GM19240 (cell line): ENCODE results near the gene PAX8.

Source experiments
- DNase-seq: peaks from one replicate; pipeline ENCODE4 v3.0.0; 2011; ENCODE audit warnings: low spot score; ENCODE audit not compliant: insufficient read length

PAX8 gene

DNA sequence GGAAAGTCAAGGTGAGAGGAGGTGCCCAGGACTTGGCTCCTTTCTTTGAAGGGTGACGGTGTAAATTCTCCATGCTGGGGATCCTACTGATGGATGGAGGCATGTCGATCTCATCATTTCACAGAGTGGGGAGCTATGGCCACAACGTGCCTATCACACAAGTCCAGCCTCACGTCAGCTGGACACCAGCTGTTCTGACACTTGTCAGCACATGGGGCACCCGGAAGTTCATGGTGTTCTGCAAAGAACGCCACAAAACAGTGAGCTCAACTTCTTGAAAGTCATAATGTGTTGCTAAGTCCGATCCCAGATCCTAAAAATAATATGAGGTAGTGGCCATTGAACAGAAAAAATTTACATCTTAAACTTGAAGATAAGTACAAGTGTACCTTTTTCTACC lies 12.3 kb downstream of the PAX8 start:
- DNase-seq, result no peak

- no peak for DNase-seq
Observed at GRCh38 chr2:113264713-113265403, 13.9 kb downstream of the PAX8 start.

DNA sequence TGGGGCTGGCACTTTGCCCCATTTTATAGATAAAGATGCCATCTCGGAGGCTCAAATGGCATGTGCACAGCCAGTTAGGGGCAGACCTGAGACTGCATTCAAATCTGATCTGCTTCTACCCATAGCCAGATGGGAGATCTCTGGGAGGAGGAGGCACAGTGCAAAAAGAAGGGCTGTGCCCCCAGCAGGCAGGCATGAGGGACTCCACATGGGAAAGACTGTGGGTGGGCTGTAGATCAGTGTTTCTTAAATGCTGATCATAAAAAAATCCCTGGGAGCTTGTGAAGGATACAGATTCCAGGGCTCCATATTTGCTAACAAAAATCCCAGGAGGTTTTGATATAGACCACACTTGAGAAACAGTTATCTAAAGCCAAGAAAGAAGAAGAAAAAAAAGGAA lies 15.2 kb downstream of the PAX8 start:
- DNase-seq, result no peak

- DNase-seq, result no peak
Observed at GRCh38 chr2:113260991-113261390, 17.7 kb downstream of the PAX8 start.

GRCh38 chr2:113258471-113259147 lies 20.1 kb downstream of the PAX8 start:
- DNase-seq, result no peak

- DNase-seq, result no peak
Observed at GRCh38 chr2:113257516-113258264, 21.0 kb downstream of the PAX8 start.

DNA sequence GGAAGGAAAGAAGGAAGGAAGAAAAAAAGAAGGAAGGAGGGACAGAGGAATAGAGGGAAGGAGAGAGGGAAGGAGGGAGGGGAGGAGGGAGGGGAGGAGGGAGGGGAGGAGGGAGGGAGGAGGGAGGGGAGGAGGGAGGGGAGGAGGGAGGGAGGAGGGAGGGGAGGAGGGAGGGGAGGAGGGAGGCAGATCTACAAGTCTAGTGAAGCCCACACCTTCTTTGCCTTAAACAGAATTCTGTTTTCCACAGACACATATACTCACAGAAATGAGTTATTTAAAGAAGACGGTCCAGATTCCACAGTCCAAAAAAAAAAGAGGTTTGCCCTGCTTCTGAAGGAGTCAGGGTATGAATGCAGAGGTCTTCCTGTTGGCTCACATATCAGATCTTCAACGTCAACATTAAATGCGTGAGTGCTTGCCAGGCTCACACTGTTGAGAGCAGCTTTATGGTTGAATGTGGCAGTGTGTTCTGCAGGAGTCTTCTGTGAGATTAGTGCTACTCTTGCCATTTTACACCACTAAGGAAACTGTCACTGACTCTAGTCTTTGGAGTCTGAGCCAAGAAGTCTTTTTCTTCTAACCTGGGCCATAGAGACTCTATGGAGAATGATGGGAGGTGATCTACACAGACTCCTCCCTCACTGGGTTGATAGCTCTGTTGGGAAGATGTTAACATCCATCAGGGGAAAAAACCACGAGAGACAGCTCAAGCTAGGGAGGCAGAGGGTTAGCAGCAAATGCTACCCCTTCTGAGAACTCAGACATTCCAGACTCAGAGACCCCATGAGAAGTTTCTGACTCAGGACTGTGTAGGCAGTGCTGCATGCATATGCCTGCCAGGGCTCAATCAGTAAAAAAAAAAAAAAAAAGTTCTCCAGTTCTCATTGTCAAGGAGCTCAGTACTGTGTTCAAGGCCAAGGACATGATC lies 23.3 kb downstream of the PAX8 start:
- no peak for DNase-seq

DNA sequence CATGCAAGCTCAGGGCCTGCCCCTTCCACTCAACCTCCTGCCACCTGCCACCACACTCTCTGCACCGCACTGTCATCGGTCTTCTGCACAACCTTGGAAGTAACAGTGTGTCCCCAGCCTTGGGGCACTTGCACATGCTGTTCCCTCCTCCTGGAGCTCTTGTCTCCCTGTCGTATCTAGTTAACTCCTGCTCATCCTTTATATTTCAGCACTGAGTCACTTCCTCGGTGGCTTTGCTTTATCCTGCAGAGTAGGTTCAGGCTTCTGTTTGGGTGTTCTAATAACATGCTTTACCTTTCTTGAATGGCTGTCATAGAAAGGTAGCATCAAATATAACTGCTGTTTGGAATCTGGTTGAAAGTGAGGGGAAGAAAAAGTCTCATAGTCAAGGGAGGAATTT lies 25.3 kb downstream of the PAX8 start:
- DNase-seq, result no peak

GRCh38 chr2:113252047-113252590 lies 26.6 kb downstream of the PAX8 start:
- no peak for DNase-seq

DNA sequence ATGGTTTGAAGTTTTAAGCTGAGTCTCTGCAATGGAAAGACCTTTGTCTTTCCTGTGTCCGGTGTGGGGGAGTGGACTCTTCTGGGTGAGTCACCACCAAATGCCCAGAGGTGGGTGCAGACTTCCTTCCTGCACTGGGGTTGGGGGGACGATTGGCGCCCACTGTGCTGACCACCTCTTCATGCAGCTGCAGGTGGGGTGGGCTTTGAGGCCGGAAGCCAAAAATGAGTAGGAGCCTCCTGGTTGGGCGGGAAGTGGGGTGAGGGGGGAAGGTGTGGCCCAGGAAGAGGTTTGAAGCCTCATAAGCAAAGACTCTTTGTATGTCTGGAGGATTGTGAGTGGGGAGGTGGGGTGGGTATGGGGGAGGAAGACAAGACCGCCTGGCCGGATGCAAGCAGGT lies 27.6 kb downstream of the PAX8 start:
- no peak for DNase-seq

- peak; percentile 82 for DNase-seq
Observed at GRCh38 chr2:113248997-113249770, 29.5 kb downstream of the PAX8 start.

GRCh38 chr2:113246606-113247005 lies 32.1 kb downstream of the PAX8 start:
- DNase-seq, result no peak

GRCh38 chr2:113245276-113245711 lies 33.4 kb downstream of the PAX8 start:
- DNase-seq, result no peak

GRCh38 chr2:113242327-113242726 lies 36.4 kb downstream of the PAX8 start:
- DNase-seq, result no peak

DNA sequence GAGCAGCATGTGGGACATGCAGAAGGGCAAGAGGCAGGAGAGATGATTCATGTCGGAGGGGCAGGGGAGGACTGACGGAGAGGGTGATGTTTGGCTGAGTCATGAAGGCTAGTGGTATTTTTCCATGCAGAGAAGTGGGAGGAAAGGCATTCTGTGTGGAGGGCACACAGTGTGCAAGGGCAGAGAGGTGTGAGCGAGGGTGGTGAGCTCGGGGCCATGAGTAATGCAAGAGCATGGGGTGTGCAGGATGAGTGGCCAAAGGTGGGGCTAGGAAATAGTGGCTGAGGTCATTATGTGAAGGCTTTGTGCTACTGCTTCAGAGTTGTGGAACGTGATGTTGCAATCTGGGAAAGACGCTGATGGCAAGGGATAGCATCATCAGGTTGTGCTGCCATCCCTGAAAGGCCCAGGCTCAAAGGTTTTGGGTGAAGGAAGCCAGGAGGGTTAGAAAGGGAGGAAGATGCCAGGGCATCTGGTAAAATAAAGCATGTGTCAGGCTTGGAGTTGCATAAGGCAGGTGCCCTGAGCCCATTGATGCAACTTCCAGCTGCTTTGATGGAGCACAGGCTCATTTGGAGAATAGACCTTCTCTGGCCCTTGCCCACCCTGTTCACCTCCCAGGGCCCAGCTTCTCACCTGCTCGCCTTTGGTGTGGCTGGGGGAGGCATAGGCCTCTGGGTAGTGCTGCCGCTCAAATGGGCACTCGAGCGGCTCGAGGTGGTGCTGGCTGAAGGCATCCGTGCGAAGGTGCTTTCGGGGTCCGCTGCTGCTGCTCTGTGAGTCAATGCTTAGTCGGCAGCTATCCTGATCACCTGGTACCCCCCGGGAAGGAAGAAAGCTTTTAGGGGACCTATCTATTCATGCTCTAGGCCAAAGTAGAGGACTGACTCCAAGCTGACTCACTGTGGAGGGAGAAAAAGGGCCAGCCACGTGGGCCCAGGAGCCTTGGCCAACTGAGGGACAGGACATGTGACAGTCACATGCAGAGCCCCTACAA lies 37.5 kb downstream of the PAX8 start:
- no peak for DNase-seq

DNA sequence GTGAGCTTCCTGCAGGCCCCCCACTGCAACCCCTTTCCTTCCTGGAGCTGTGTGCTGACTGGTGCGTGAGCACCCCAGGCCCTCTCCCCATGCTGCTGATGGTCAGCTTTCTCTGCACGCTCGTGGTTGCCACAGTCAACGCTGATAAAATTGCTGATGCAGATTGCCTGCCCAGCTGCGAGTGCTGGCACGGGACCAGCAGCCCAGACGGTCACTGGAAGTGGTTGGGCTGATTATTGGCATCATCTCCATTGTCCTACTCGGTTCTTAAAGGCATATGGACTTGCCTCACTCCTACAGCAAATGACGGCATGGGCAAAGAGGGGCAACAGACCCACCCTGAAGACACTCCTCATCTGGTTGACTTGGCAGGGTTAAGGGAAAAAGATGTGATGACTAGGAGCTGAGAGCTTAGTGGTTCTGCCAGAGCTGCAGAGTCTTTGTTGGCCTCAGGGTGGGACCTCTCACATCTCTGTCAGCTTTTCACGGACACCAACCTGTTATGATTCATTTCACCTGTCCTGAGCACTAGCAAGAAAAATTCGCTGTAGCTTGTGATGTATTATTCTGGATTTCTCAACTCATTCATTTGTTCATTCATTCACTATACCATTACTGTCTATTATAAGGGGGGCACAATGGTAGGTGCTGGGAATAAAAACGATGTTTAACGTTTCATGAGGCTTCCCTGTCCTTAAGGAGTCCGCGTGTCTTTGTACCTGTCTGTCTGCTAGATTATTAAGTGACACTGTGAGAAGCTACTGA lies 38.4 kb downstream of the PAX8 start:
- no peak for DNase-seq

GRCh38 chr2:113238871-113239839 lies 39.6 kb downstream of the PAX8 start:
- no peak for DNase-seq
